Hepatocyte (in vitro differentiated cells): ENCODE results near the gene FEZ2.

ENCODE experiments used
- CTCF ChIP-seq: fragments of 200-600 bp; sonication (generic); IDR thresholded peaks from 2 replicates; pipeline ENCODE4 v1.5.1; 2016; ENCODE audit warnings: antibody characterized with exemption, mild to moderate bottlenecking; ENCODE audit not compliant: poor library complexity
- EZH2 ChIP-seq: fragments of 200-600 bp; sonication (generic); IDR thresholded peaks from 2 replicates; pipeline ENCODE4 v1.6.1; 2016; ENCODE audit warnings: antibody characterized with exemption, mild to moderate bottlenecking, borderline replicate concordance
- EZH2phosphoT487 ChIP-seq: fragments of 200-600 bp; sonication (generic); IDR thresholded peaks from one replicate; pipeline ENCODE4 v1.6.1; 2018; ENCODE audit warnings: antibody characterized with exemption, mild to moderate bottlenecking, low read depth, moderate library complexity; ENCODE audit not compliant: unreplicated experiment, severe bottlenecking

GRCh38 chr2:36597003-36597531, 901 bp downstream of the FEZ2 start:
- TF ChIP-seq CTCF: no peak
- TF ChIP-seq EZH2: no peak
- TF ChIP-seq EZH2phosphoT487: no peak
